GM21526 (cell line): Measurements from ENCODE around the gene NEURL4.
A peak's percentile ranks its signal among the peaks of the same experiment; 100 is the strongest.

Experiments
- ATAC-seq: cut with Tn5 transposase; IDR thresholded peaks from one replicate; pipeline ENCODE4 v1.9.1; 2021; ENCODE audit warnings: moderate library complexity; ENCODE audit not compliant: unreplicated experiment, low FRiP score

The NEURL4 gene

DNA sequence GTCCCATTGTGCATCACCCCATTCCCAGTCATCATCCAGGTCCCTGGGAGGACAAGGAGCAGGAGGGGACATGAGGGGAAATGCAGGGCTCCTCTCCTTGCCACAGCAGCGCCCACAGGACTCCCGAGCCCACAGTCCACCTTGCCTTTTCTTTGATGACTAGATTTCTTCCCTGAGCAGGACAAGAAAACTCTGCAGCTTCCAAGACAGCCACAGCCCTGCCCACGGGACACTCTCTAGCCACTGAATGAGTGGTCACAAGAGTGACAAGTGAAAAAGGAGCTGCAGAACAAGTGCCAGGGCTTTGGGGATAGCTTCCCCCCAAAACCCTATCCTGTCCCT is 4.7 kb downstream of the NEURL4 start:
- ATAC-seq = no peak

DNA sequence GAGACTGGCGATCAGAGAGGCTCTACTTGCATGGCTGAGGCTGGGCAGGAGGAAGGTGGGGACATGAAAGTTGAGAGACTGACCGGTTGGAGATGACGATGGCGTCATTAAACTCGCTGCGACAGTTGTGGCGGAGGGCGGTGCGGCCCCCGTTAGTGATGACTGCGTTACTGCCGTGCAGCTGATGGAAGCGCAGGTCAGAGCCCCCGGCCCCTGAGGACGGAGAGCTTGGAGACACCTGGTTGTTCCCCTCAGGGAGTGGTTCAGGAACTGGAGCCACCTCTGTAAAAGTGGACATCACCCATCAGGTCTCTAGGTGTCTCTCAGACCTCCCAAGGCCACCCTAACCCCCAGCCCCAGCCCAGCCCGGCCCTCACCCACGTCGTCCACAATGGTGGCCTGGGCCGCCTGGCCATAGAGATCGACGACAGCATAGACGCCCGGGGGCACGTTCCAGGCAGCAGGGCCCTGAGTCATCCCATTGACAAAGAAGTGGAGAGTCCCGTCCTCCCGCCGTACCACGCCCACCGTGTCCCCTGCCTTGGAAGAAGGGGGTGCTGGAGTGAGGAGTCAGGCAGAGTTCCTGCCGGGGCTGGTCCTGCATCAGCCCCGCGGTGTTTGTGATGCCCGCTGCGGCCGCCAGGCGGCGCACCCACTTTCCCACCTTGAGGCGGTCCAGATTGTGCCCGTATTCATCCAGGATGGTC is 5.3 kb downstream of the NEURL4 start:
- ATAC-seq = no peak

DNA sequence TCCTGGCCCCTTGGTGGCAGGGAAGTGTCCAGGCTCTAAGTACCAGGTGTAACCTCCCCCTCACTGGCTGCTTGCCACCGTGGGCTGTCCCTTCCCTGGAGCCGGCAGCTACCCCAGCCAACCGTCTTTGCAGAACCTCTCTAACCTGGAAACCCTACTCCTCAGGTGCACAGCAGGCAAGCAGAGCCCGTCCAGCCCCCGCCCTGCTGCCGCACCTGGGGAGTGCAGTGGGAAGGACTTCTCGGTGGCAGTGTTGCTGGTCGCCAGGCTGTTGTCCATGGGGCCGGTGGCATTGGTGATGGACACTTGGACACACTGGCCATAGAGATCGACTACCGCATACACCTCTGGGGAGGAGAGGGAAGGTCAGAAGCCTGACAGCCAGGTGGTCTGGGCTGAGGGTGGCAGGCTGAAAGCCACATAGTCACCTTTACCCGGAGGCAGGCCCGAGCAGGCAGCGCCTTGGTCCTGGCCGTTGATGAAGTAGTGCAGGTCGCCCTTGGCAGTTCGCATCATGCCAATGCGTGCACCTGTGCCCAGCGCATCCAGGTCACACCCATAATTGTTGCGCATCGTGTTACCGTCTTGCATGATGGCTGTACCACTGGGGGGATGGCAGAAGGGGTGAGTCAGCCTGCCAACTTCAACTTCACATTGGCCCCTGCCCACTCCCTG is 6.5 kb downstream of the NEURL4 start:
- no peak for ATAC-seq

- no peak for ATAC-seq
Observed at GRCh38 chr17:7321466-7321865, 7.7 kb downstream of the NEURL4 start.

- ATAC-seq = no peak
Observed at GRCh38 chr17:7318121-7318860, 10.8 kb downstream of the NEURL4 start.

DNA sequence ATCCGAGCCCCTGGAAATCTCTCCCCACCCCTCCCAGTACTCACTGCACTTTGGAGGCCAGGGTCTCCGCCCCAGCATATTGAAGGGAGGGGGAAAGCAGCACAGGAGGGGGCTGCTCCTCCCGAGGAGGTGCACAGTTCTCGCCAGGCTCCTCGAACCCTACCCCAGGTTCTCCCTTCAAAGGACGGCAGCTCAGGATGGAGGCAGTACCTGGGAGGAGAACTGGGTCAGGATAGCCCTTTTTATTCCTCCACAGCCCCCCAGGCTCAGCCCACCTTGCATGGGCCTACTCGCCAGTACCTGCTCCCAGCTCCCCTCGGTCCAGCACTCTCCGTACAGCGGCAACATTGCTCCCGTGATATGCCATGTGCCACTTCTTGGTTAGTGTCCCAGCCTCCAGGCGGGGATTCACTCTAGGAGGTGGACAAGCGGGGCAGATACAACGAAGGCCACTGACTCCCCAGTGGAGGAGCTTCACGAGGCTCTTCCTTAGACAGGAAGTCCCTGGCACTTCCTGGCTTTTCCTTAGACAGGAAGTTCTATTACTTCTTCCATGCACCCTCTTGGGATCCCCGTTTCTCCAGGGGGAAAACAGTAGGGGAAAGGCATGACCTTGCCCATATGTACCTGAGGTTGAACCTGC is 11.9 kb downstream of the NEURL4 start:
- ATAC-seq = no peak

DNA sequence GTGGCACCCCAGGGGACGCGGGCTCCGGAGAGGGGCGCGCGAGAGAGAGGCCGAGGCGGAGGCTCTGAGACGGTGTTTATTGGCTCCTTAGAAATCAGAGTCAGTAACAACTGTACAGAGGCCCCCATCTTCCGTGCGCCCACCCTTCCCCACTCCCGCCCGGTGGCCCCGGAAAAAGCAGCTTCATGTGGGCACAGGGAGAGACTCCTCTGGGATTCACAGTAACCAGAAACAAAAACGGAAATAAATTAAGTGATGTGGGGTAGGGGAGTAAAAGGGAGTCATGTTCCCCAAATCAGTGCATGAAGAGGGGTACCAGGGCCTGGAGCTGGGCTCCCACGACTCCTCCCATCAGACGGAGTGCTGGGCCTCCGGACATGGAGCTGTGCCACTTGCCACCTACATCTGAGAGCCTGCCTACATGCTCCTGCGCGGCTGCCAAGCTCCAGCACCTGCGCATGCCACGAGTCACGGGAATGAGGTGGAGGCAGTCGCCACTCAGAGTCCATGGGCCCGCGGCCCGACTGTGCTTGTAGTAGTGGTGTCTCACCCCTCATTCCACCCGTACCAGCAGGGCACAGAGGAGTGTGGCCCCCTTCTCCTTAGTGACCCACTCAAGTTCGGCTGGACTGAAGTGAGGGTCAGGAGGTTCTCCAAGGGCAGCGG is 13.4 kb downstream of the NEURL4 start:
- ATAC-seq = no peak

DNA sequence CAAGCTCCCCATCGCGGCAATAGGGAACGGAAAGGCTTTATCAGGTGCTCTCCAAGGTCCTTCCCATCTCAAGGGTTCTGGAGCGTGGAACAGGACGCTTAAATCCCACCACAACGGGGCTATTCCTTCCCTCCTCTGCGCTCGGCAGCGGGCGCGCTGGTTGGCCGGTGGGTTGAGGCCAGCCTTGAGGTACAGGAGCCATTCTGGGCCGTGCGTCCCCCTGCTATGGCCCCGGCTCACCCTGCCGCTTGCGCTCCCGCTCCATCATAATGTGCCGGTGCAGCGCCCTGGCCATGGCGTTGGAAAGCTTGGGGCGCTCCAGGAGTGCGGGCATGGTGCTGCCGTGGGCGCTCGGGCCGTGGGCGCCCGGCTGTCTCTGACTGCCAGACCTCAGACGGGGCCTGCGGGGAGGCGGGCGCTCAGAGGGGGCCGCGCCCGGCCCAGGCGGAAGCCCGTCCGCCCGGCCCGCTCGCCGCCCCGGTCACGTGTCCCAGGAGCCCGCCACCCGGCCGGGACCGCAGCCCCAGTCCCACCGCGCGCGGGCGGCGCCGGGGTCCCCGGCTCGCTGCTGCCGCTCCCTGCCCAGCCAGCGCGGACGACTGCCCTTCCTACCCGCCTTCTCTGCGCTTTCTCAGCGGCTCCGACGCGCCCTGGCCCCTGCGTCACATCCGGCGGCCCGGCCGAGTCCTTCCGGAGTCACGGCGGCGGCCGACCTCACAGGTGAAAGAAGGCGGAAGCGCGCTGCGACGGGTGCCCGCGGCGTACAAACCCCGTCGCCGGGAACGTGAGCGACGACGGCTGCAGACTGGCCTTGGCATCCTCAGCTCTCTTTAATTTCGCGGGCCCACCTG is 14.2 kb downstream of the NEURL4 start, which contains the start of gene GPS2:
Gene GPS2 (minus strand): TSS at position 642 of the 851 bp plus-strand sequence. CDS start 308 bp downstream, at position 334.
- ATAC-seq = peak; percentile 55

DNA sequence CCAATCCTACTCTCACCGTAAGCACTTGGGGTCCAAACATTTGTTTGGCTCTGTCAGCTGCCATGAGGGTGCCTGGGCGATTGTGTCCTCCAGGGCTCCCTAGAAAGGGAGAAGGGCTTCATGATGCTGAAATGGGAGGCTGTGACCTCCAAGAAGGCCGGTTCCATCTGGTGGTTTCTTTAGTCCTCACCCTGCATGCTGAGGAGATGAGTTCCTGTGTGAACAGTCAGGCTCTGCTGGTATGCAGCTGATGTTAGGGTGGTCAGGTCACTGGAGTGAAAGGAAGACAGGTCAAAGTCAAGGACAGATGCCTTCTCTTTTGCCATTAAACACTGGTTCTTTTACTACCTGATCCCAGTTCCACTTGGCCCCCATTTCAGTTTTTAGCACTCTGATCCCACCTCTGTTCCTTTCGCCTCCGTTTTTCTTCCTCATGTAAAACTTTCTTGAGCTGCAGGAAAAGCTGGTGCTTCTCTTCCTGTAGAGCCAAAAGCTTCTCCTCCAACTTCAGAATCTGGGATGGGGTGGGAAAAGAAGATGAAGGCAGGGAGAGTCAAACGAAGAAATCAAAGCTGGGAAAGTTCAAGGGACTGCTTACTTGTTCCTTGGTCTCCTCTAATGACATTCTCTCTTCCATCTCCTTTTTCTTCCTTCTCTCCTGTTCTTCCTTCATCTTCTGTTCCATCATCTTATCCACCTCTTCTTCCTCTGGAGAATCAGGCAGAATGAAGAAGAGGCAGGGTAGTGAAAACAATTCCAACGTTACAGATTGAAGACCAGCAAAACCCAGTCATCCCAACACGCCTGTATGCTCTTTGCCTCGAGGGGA is 15.0 kb downstream of the NEURL4 start:
- ATAC-seq = no peak

GRCh38 chr17:7313088-7313889 is 15.8 kb downstream of the NEURL4 start:
- ATAC-seq = no peak

GRCh38 chr17:7312432-7313087 is 16.6 kb downstream of the NEURL4 start:
- ATAC-seq = no peak

DNA sequence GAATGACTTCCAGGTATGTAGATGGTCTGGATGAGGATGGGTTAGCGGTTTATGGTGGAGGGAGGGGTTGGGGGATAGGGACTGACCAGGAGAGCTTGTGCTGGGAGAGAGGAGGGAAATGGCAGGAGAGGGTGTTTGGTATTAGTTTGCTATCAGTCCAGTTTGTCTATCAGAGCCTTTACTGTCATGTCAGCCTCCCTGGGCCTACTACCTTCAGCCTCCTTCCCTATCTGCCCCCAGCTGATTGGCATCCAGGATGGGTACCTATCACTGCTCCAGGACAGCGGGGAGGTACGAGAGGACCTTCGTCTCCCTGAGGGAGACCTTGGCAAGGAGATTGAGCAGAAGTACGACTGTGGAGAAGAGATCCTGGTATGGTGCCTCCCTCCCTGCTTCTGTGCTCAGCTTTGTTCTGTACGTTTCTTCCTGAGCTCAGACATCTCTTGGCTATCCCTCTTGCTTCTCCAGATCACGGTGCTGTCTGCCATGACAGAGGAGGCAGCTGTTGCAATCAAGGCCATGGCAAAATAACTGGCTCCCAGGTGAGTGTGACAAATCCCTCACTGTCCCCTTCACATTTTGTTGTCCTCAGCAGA is 17.9 kb downstream of the NEURL4 start:
- no peak for ATAC-seq

DNA sequence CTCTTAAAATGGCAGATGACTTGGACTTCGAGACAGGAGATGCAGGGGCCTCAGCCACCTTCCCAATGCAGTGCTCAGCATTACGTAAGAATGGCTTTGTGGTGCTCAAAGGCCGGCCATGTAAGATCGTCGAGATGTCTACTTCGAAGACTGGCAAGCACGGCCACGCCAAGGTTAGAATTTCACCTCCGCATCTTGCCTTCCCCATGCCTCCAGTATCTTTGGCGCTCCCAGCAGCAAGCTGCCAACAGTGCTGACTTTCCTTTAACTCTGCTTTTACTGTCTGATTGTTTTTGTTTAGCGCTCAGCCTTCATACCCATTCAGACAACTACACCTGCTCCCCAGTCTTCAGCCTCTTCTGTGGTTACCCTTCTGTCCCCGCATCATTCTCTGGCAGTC is 19.5 kb downstream of the NEURL4 start:
- no peak for ATAC-seq

DNA sequence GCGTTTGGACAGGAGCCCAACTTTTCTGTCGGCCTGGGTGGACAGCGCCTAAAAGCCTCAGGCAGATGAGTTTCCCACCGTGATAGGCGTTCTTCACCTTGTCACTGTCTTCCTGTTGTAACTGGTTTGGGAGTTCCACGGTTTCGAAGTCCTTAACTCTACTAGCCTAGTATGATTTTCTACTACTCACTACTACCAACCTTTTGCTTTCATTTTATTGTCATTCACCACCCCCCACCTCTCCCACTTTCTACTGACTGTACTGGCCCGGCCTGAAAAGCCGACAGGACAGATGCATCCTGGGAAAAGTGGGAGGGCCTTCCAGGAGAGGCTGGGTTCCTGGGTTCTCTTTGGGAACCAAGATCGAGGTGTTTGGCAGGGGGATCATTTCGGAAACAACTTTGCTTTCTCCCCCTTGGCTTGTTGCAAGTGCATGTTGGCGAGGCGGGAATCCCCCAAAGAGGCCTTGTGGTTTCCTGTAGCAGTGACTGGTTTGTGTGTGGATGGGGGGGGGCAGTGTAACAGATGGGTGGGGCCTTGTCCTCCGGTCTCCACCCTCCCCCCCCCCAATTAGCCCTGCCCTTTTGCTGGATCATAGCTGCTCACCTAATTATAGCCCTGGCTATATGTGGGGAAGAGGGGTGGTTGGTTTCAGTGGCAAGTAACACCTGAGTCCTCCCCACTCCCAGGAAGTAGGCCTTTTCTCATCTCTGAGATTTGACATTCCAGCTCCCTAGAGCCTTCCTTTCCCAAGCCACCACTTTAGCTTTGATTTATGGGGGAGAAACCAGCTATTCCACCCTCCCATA is 20.3 kb downstream of the NEURL4 start:
- ATAC-seq = no peak

GRCh38 chr17:7307686-7308624 is 21.2 kb downstream of the NEURL4 start:
- no peak for ATAC-seq
